ENCODE results near the gene MFSD12.

DNA sequence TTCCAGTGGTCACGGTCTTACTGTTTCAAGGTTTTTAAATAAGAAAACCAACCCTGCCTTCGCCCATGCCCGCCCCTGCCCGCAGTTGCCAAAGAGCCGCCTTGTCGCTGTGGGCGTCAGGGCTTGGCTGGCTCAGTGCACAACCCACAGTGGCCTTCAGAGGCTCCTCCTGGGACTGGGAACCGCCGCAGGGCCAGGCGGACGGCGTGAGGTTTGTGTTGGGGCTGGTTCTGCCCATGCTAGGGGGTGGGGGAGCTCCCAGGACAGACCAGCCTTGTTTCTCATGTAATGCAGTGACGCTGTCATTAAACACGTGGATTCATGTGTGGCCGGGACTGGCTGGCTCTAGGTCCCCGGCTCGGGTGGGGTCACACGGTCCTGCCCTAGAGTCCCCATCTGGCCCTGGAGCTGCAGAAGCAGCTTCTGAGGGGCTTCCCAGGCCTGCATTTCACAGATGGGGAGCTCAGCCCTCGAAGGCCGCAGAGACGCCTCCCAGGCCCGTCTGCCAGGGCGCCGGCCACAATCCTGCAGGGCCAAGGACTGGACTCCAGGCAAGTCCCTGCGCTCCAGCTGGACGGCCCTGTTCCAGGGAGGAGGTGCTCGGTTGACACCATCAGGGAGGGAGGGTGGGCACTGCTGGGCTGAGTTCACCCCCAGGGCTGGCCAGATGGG, 20.8 kb downstream of the MFSD12 start:
- TF ChIP-seq EZH2 (IDR thresholded peaks at IDR 0.05; ENCODE audit: borderline replicate concordance, low read depth, low read length, poor library complexity, severe bottlenecking) (no peak), CTCF (conservative IDR thresholded peaks at IDR 0.05; ENCODE audit: low read depth, low read length) (no peak)

All from A673 (cell line).